GM21786 (cell line): ENCODE results near the gene CFAP45.

ENCODE experiments used
- ATAC-seq: cut with Tn5 transposase; IDR thresholded peaks from one replicate; pipeline ENCODE4 v1.9.1; 2021; ENCODE audit not compliant: unreplicated experiment

The CFAP45 gene

DNA sequence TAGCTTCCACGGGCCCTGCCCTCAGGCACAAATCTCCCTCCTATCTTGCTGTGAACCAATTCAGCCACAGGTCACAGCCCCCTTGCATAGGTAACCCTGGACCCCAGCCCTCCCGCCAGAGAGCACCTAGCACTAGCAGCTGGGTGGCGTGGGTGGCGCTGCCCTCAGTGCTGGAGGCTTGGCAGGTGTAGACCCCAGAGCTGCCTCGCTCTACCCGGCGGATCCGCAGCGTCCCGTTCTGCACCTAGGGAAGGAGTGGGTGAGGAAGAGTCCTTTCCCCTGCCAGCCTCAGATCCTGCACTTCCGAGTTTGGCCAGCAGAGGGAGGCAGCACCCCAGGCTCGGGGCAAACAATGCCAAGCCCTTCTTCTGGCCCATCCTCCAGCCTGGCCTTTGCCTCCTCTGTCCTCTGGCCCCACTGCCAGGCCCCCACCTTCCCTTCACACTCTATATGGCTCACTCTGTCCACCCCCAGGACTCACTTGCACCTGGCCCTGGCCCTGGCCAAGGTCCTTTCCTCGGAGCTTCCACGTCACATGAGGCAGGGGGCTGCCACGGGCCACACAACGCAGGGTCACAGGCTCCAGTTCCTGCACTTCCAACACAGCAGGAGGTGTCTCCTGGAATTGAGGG is 36.4 kb upstream of the CFAP45 start:
- peak; percentile 45 for ATAC-seq

DNA sequence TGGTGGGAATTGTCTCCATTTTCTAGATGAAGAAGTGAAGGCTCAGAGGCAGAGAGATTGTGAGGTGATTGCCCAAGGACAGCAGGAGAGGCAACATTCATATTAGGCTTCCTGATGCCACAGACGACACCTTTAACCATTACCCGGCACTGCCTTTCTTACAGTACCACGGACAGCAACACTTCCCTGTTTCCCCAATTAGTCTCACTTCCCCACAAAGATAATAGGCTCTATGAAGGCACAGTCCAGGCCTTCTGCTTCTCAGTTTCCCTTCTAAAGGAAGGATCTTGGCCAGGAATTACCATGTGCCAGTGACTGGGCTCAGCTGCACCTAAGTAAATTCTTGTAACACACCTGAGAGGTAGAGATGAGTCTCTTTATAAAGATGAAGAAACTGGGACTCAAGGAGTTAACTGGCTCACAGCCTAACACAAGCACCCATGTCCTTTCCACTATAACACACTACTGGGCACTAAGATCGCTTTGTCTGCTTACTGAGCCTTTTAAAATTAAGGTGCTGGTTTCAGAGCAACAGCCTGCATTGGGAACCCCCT is 35.8 kb upstream of the CFAP45 start:
- no peak for ATAC-seq

DNA sequence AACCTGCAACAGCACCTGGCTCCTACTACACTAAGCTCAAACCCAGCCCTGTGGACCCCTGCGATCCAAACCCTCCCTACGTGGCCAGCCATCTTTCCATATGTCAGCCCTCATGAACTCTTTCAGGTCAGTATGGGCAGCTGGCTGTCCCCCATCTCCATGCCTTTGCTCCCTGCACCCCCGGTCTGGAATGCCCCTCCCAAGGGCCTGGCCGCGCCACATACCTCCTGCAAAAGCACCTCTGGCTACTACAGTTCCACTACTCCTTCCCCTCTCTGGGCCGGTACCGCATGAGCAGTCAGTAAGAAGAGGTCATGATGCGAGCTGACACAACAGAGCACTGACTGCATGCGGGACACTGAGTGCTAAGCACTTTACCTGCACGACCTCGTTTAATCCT is 35.3 kb upstream of the CFAP45 start:
- ATAC-seq, result no peak

DNA sequence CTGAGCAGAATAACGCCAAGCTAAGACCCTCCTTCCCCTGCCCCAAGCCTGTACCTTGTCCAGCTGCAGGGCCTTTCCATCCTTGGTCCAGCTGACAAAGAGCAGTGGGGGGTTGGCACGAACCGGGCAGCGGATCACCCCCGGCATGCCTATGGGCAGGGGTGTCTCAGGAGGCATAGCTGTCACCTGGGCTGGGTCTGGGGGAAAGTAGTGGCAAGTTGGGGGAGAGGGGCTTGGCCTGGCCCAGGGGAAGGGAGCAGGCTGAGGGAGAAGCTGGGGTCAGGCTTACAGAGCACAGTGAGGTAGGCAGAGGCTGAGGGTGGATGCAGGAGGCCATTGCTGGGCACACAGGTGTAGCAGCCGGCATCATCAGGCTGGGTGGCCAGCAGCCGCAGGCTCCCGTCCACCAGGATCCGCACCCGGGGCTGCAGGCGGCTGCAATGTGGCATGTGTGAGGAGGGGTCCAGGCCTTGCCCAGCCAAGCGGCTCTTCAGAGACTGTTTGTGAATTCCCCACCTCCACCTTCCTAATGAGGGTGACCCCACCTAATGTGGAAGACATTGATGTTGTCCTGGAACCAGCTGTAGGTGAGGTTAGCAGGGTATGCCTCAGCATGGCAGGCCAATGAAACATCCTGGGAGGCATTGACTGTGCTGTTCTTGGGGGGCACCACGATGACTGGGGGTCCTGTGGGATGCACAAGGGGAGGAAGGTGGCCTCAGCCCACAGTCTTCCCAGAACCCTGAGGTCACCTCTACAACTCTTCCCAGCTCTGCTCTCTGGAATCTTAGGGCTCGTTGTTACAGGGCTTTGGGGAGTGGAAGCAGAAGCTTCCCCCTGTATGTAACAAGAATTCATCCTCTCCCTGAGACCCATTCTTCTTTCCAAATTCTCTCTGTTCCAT is 34.4 kb upstream of the CFAP45 start:
- no peak for ATAC-seq

DNA sequence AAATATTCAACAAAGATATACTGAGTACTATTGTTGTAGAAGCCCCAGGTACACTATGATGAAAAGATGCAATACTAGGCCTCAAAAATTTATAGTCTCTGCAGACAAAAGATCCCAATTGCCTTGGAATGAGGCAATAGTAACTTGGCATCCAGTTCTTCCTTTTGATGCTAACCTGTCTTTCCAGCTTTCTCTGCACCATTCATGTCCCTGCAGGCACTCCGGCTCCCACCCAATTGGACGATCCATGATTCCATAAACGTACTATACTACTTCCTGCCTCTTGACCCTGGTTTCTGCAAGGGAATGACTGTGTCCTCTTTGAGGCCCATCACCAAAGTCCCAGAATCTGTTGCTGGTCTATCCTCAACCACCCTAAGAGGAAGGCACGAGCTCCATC is 33.4 kb upstream of the CFAP45 start:
- no peak for ATAC-seq

DNA sequence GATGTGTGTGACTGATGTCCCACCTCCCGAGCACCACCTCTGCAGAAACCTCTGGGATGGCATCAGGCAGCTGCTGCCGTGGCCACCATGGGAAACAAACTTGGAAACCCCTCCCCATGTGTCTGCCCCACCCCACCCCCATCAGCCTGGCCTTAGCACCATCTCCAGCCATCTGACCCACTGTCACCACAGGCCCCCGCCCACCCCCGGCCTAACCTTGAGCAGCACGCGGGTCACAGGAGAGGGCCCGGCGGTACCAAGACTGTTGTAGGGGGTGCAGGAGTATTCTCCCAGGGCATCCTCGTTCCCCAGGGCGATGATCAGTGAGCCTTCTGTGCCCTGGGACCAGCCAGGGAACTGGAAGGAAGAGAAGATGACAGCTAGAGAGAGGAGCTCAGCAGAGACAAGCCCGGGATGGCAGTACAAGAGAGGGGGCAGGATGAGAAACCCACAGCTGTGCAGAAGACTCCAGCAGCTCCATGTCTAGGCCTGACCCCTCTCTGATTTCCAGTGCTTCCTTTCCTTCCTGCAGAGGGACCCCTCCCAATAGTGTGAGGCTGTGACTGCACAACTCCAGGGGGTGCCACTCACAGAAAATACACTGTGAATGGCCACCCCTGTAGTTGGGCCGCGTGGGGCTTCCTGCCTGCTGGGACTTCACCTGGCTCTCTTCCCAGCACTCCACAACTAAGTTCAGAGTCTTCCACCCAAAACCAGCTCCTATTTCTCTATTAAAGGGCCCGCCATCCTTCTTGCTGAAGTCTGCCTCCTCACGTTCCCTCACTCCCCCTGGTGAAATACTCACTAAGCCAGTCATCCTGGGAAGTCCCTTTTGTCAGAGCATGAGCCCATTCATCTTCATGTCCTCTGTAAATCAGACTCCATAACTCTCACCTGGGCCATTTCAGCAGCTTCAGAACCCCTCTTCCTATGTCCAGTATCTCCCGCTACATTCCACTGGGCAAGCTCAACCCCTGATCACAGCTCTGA is 32.6 kb upstream of the CFAP45 start:
- ATAC-seq, result no peak

DNA sequence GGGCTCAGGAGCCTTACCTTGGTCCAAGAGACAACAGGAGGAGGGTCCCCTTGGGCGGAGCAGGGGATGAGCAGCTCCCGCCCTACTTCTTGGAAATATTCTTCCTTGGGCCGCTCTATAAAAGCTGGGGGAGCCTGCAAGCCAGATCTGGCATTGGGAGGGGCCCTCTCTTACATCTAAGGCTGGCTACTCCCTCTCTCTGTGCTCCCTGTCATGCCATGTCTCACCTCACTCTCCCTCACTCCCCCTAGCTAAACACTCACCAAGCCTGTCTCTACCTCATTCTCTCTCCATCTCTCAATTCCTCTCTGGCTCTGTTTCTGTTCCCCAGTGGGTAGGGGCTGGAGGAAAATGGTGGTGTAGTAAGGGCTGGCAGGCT is 31.8 kb upstream of the CFAP45 start:
- no peak for ATAC-seq

DNA sequence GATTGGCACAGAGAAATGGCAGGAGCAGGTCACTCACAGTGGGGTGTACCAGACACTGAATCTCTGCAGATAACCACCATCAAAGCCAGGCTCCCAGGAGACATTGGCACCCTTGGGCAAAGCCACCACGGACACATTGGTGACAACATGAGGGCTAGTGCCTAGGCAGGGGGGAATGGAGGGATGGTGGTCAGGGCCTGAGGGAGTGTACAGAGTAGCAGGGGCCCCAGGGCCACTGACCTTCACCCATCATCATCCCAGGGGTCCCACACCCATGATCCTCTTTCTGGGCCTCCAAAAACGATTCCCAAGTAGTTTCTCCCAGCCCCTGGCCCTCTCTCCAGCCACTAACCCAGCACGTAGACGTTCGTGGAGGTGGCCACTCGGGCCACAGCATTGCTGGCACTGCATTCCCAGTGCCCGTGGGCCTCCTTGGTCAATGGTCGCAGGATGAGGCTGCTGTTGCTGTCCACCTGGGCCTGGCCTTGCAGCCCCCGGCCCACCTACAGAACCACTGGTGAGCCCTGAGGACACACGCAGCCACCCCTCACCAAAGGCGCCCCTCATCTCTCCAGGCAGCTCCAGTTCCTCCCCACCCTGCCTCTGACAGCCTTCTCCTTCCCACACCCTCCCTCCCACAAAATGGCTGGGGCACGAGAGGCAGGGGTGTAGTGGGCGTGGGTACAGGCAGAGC is 31.3 kb upstream of the CFAP45 start:
- ATAC-seq, result no peak

DNA sequence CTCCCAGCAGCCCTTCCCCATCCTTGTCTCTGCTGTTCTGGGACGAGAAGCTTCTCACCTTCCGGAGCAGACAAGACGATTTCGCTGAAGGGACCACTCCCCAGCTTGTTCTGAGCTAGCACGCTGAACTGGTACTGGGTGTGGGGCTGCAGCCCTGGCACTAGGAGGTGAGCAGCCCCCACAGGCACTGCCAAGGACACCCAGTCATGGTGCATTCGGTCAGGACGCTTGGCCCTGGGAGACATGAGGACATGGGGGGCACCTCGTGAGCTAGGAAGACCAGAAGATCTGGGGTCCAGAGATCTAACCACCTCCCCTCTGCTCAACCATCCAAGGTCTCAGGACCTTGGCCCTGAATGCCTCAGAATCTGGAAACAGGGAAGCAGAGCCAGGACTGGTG is 30.7 kb upstream of the CFAP45 start:
- ATAC-seq, result no peak

DNA sequence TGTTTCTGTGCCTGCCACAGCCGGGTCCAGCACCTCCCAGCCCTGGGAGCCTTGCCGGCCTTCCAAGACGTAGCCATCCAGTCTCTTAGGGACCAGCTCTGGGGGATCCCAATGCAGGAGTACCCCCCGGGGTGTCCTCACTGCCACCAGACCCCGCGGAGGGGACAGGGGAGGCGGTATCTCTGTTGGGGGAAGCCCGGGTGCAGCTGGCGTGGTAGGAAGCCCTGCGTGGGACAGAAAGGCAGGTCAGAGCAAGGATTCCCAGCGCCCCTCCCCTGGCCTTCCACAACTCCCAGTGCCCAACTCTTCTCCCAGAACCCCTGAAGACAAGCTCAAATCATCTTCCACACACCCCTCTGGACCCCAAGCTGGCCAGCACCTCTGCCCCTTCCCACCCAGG is 30.3 kb upstream of the CFAP45 start:
- ATAC-seq, result no peak

DNA sequence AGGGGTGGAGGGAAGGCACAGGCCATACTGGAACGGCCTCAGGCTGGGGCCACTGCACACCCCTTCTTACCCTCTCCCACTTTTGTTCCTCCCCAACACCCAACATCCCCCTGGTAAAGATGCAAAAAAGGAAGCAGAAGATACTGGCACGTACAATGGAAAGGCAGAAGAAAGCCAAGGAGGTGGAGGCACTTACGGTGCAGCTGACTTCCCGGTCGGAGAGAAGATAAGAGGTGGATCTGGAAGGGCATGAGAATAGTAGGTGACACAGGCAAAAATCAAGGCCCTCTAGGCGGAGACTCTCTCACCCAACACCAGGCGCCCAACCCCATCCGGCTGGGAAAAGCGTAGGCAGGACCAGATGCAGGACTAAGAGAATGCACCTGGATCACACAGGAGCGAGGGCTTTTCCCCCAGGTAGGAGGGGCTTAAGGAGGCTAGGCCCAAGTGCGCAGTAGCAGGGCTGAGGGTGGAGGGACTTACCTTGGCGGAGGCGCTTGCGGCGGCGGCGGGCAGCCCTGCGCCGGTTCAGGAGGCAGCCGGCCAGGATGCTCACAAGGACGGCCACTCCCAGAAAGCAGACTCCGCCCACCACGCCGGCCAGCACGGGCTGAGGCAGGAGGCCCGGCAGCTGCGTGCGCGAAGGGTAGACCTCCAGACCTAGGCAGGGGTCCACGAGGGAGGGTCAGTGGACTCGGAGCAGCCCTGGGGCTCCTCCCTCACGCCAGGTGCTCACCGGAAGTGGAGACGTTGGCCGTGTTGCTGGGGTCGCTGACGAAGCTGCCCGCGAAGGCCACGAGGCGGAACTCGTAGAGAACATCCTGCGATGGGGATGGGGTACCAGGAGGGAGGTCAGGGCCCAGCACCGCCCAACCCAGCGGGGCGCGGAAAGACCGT is 29.4 kb upstream of the CFAP45 start:
- no peak for ATAC-seq

DNA sequence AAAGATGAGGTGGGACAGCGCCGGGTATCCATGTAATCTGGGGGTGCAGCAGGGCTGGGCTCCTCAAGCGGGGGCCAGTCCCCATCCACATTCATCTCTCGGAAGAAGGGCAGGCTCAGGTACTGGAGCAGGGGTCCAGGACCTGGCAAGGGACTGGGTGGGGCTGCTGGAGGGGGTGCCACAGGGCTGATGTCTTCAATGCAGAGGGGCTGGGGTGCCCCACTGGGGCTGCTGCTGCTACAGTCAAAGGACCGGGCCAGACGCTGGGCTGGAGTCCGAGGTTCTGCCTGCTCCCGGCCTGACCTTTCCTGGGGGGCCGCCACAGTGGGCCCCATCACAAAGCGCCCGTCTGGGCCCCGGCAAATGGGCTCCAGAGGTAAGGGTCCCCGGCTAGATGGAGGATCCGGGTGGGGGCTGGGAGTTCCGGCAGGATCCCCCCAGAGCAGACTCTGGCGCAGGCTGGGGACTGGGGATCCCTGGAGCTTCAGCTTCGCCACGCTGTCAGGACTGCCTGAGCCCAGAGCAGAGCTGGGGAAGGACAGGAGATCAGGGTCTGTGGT is 28.6 kb upstream of the CFAP45 start:
- no peak for ATAC-seq

DNA sequence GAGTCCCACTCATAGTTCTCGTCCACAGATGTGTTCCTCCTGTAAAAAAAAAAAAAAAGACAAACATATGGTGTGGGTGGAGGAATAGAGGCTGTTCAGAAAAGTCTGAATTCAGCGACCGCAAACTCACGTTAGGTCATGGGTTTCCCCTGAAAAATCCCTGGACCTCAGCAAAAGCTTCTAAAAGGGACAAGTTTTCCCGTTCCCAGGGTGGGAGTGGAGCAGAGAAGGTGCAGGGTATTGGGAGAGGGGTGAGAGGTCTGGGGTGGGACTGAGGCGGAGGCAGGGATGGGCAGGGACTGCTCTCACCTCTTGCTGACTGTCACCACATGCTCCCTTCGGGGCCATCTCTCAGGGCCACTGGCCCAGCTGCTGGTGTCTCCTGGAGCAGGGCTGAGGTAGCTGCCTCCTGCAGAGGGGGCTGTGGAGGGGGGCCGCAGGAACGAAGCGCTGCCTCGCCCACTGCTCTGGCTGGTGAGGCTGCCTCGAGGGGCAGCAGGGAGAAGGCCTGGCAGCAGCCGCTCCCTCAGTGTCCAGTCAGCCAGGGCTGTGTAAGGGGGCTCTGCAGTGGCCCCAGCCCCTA is 28.0 kb upstream of the CFAP45 start:
- no peak for ATAC-seq

DNA sequence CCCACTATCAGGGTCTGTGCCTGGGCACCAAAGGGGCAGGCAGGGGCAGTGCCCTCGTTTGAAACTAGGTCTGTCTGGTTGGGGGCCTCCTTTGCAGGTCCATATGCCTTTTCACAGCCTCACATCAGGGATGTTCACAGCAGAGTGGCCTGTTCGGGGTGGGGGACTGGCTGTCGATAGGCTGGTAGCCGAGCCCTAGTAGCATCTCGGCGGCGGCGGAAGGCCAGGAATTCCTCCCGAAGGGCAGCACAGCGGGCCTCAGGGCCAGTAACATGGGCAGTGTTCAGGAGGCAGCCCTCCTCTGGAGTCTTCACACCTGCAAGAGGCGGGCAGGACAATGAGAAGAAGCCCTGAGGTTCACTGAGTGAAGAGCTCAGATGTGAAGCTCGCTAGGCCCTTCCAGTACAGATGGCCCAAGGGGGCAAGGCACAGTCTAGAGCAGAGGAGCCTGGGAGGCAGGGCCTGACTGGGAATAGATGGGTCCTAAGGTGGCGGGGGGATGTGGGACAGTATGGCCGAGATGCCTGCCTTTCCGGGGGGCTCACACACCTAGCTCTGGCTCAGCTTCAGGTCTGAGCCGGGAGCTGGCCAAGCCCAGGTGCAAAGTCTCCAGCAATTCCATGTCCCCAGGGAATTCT is 27.4 kb upstream of the CFAP45 start:
- ATAC-seq, result no peak

DNA sequence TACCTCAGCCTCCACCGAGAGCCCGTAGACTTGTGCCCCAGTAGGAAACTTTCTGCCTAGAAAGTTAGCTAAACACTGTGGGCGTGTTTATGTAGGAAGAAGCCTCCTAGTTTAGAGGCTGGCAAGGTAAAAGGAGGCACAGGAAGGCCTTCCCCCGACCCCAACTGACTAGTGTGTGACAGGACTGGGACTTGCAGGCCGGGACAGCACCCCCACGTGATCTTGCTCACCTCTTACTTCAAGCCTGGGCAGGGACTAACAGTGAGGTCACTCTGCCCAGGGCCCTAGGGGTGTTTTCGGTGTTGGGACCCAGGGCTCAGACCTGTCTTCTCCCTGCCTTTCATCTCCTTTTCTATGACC is 25.7 kb upstream of the CFAP45 start:
- ATAC-seq, result peak; percentile 2

DNA sequence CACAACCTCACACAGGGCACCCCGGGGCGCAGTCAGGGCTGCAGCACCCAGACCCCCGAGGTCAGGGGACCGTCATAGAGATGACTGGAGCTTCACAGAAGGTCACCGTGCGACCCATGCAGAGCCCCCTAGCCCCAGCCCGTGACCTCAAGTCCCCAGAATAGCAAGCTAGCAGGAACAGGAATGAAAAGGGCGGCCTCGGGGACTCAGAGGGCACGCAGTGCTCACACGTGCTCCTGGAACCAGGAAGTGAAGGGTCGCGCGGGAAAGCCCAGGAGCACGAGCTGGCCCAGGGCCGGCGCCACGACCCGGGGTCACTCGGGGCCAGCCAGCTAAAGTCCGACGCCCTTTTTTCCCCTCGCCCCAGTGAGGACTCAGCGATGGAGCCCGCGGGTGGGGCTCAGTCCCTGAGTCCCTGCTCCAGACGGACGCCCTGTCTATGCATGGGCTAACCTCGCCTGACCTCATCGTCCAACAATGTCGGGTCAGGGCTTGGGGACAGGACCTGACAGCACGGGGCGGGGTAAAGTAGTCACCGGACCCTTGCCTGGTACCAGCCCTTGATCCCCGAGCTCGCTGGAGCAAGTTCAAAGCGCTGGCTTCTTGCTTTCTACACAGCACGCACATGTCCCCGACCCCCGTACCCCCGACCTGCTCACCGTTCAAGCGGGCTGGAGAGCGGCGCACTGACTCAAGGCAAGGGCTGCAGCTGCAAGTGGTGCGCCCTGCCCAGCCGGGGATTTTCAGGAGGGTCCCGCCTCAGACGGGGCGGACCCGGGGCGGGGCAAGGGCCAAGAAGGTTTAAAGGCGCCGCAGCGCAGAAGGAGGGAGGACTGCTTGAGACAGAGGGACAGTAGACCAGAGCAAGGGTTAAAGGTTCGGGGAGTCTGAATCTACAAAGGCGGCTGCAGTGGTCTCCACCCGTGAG is 25.1 kb upstream of the CFAP45 start, which contains the start of gene TAGLN2:
Gene TAGLN2 (minus strand): TSS at position 717 of the 928 bp plus-strand sequence. CDS start 4,998 bp downstream, outside the sequence.
- ATAC-seq, result peak; percentile 48
